HG03378 (cell line): ENCODE results near the gene SCAPER.

Experiments
- ATAC-seq: cut with Tn5 transposase; IDR thresholded peaks from one replicate; pipeline ENCODE4 v1.9.1; 2021; ENCODE audit warnings: mild to moderate bottlenecking, moderate library complexity; ENCODE audit not compliant: unreplicated experiment

The SCAPER gene

DNA sequence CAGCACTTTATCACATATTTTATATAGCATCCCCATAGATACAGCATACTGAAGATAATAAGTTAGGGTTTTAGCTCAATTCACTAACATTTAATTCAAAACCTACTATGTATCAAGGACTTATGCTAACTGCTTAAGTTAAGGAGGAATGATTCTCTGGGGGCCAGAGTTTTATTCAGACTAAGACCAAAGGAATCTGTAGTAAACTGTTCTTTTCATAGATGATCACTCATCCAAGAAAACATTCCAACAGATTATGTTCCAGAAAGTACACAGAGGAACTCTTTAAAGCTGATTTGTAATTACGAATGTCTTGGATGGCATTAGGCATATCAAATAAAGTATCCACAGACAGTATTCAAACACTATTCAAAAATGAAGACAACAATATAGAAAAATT is 226.4 kb downstream of the SCAPER start:
- ATAC-seq: no peak

- no peak for ATAC-seq
Observed at GRCh38 chr15:76674883-76675282, 230.3 kb downstream of the SCAPER start.

GRCh38 chr15:76669521-76670207 is 235.5 kb downstream of the SCAPER start:
- ATAC-seq: no peak

- no peak for ATAC-seq
Observed at GRCh38 chr15:76668900-76669299, 236.2 kb downstream of the SCAPER start.

DNA sequence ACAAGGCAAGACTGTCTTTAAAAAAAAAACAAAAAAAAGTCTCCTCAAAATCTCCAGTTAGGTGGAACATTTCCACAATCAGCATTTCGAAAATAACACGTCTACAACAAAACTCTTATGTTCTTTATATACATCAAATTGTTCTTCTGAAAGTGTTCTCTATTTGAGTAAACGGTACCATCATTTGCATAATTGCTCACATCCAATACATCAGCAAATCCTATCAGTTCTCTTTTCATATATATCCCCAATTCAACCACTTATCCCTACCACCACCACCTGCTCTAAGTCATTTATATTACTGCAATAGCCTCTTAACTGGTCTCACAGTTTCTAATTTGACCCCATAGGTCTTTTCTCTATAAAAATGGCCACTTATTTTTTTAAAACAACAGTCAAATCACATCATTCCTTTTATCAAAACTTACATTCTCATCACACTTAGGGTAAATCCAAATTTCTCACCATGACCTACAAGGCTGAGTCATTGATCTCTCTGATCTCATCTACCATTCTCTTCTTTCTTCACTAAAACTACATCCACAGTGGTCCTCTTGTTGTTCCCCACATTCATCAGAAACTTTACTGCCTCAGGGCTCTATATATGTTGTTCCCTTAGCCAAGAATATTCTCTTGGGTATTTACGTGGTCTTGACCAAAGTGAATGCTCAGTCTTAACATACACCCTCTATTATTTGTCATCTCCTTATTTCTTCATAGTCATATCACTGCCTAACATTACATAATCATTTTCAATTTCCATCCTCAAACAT is 237.0 kb downstream of the SCAPER start:
- ATAC-seq: no peak

GRCh38 chr15:76664895-76665294 is 240.2 kb downstream of the SCAPER start:
- ATAC-seq: no peak

- no peak for ATAC-seq
Observed at GRCh38 chr15:76664411-76664810, 240.7 kb downstream of the SCAPER start.

GRCh38 chr15:76663529-76663928 is 241.6 kb downstream of the SCAPER start:
- ATAC-seq: no peak

GRCh38 chr15:76648732-76649444 is 256.3 kb downstream of the SCAPER start:
- ATAC-seq: no peak

GRCh38 chr15:76647612-76648011 is 257.5 kb downstream of the SCAPER start:
- no peak for ATAC-seq

GRCh38 chr15:76644646-76645045 is 260.5 kb downstream of the SCAPER start:
- ATAC-seq: no peak

DNA sequence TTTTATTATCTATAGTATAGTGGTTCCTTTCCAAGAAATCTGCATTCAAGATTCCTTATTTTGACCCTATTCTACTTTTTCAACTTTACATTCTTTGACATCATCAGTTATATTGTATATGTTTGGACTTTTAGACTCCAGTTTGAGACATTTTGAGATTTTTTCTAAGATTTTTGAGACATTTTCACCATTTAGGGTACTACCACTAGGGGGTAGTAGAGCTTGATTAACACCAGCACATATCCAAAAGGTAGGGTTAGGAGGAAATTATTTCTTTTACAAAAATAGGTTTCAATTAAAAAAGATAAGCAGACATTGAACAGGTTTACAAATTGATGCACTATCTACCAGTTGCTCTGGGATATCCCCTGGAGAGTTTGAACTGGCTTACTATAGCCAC is 262.5 kb downstream of the SCAPER start:
- no peak for ATAC-seq

DNA sequence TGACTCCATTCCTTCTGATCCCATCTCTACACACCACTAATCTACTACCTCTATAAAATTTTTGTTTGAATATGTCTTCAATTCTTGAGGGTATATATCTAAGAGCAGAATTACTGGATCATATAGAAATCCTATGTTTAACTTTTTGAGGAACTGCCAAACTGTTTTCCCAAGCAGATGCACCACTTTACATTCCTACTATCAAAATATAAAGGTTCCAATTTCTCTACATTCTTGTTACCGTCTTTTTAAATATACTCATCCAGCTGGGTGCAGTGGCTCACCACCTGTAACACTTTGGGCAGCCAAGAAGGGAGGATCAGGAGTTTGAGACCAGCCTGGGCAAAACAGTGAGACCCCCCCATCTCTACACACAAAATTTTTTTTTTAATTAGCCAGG is 268.0 kb downstream of the SCAPER start:
- ATAC-seq: no peak

DNA sequence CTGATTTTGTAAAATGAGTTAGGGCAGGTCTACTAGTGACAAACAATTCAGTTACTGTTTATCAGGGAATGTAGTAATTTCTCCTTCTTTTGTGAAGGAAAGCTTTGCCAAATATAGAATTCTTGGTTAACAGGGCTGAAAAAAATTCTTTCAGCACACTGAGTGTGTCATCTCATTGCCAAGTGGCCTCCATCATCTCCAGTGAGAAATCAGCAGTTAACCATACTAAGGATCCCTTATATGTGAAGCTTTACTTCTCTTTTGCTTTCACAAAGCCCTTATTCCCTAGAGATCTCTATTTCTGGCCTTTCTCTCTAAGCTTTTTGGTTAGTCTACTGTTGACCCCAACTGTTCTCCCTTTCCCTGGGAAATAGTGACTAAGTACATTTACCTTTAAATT is 269.1 kb downstream of the SCAPER start:
- no peak for ATAC-seq

DNA sequence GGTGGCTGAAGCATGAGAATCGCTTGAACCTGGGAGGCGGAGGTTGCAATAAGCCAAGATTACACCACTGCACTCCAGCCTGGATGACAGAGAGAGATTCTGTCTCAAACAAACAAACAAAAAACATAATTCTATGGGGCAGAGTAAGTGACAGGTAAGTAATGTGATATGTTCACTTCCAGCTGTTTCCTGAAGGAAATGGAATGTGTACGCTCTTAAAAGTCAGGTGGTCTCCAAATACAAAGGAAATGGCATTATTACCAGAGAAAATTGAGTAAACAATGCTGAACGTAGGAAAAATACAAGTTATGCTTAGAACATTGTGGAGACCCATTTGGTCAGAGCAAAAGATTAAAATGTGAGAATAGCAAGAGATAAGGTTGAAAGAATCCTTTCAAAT is 278.5 kb downstream of the SCAPER start:
- no peak for ATAC-seq

DNA sequence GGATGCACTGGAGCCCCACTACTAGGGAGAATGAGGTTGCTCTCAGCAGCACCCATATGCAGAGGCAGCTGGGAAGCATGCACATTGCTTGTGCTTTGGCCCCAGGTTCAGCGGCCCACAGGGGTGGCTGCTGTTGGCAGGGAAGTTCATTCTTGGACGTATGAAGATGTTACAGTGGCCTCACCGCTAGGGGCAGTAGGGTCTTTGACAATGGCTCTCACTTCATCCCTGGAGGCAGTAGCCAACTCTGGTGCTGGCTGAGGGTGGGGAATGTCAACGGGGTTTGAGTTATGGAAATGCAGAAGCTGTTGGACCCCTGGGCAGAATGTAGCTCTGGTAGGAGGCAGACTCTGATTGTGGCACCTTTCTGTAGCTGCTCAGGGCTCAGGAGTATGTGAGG is 279.9 kb downstream of the SCAPER start:
- ATAC-seq: no peak

- ATAC-seq: no peak
Observed at GRCh38 chr15:76614725-76615124, 290.4 kb downstream of the SCAPER start.

- ATAC-seq: no peak
Observed at GRCh38 chr15:76588811-76589747, 316.1 kb downstream of the SCAPER start.

GRCh38 chr15:76585576-76585897 is 319.6 kb downstream of the SCAPER start:
- ATAC-seq: no peak

DNA sequence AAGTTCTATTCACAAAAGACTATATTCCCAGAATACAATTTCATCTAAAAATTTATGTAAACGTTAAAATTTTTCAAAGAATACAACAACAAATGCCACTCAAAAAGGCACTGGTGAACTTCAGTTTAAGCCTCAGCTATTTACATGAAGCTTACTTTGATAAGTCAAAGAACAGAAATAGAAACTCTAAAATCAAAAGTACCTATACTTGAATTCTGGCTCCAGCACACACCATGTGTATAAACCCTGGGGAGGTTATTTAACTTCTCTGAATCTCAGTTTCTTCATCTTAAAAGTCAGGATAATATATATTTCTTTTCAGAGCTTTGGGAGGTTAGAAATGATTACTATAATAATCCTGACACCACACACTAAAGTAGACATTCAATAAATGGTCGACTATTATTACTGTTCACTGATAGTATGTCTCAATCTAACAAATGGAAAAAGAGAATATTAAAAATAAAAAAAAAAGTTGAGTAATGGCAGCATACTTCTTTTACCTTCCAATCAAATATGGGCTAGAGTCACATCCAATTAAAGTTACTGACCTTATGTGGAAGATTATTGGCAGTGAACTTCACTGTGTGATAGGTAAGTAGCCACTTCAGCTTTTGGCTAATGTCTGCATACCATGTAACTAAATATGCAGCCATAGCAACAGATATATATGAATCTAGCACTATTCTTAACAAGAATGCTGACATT is 320.1 kb downstream of the SCAPER start:
- ATAC-seq: no peak
